Nephron progenitor cell (in vitro differentiated cells): ENCODE measurements around the gene PLEKHG7.

ENCODE experiments used
- DNase-seq: peaks from one replicate; pipeline ENCODE4 v3.0.0; 2021
- H3K27ac Mint-ChIP-seq: 2 replicates; pipeline ENCODE4 v1.8.0; 2021; ENCODE audit warnings: mild to moderate bottlenecking, moderate library complexity, mixed read lengths
- H3K27me3 Mint-ChIP-seq: 2 replicates; pipeline ENCODE4 v1.8.0; 2021; ENCODE audit warnings: mild to moderate bottlenecking, low read depth, mixed read lengths; ENCODE audit not compliant: poor library complexity
- H3K36me3 Mint-ChIP-seq: 2 replicates; pipeline ENCODE4 v1.8.0; 2021; ENCODE audit warnings: low read depth, mixed read lengths
- H3K4me1 Mint-ChIP-seq: 2 replicates; pipeline ENCODE4 v1.8.0; 2021; ENCODE audit warnings: mixed read lengths
- H3K4me3 Mint-ChIP-seq: 2 replicates; pipeline ENCODE4 v1.8.0; 2021; ENCODE audit warnings: mild to moderate bottlenecking, moderate library complexity, mixed read lengths
- H3K9me3 Mint-ChIP-seq: 2 replicates; pipeline ENCODE4 v1.8.0; 2021; ENCODE audit warnings: mild to moderate bottlenecking, moderate library complexity, mixed read lengths
- CTCF ChIP-seq: fragments of 200-600 bp; sonication (generic); IDR thresholded peaks from 2 replicates; pipeline ENCODE4 v1.5.0; 2021; ENCODE audit warnings: antibody characterized with exemption

PLEKHG7 gene

GRCh38 chr12:92756898-92757596, 54.3 kb downstream of the PLEKHG7 start:
- Mint-ChIP-seq H3K9me3 (no peaks in the 10 kb centered on the region), H3K36me3 (no peaks in the 10 kb centered on the region), H3K4me3 (no peak overlapping the region), H3K27ac (no peak overlapping the region), H3K4me1 (peaks cover 6% of the 10 kb centered on the region), H3K27me3 (peaks cover 19% of the 10 kb centered on the region)
- no peak for TF ChIP-seq CTCF
- no peak for DNase-seq

- no peaks in the 10 kb centered on the region for H3K36me3 Mint-ChIP-seq
- peaks cover 19% of the 10 kb centered on the region for H3K27me3 Mint-ChIP-seq
- H3K4me3 Mint-ChIP-seq, result no peak overlapping the region
- peaks cover 6% of the 10 kb centered on the region for H3K4me1 Mint-ChIP-seq
- no peak for DNase-seq
- no peaks in the 10 kb centered on the region for H3K9me3 Mint-ChIP-seq
- no peak for TF ChIP-seq CTCF
- H3K27ac Mint-ChIP-seq, result no peak overlapping the region
Measured at GRCh38 chr12:92757597-92758121, 54.9 kb downstream of the PLEKHG7 start.

GRCh38 chr12:92759634-92760268, 57.0 kb downstream of the PLEKHG7 start:
- Mint-ChIP-seq H3K27me3 (peaks cover 15% of the 10 kb centered on the region), H3K36me3 (no peaks in the 10 kb centered on the region), H3K27ac (no peak overlapping the region), H3K9me3 (no peaks in the 10 kb centered on the region), H3K4me1 (peaks cover 7% of the 10 kb centered on the region), H3K4me3 (no peak overlapping the region)
- no peak for DNase-seq
- TF ChIP-seq CTCF, result no peak

- no peak overlapping the region for H3K4me3 Mint-ChIP-seq
Measured at GRCh38 chr12:92762773-92763172, 60.0 kb downstream of the PLEKHG7 start.

GRCh38 chr12:92764831-92765230, 62.0 kb downstream of the PLEKHG7 start:
- peaks cover 4% of the 10 kb centered on the region for H3K27me3 Mint-ChIP-seq
- H3K27ac Mint-ChIP-seq, result no peak overlapping the region
- no peak for TF ChIP-seq CTCF
- H3K4me3 Mint-ChIP-seq, result no peak overlapping the region
- H3K9me3 Mint-ChIP-seq, result no peaks in the 10 kb centered on the region
- H3K4me1 Mint-ChIP-seq, result peaks cover 20% of the 10 kb centered on the region
- no peaks in the 10 kb centered on the region for H3K36me3 Mint-ChIP-seq
- DNase-seq, result no peak

More at GRCh38 chr12:92762773-92763172, 60.0 kb downstream of the PLEKHG7 start:
- Mint-ChIP-seq H3K27ac (no peak overlapping the region), H3K36me3 (no peaks in the 10 kb centered on the region), H3K27me3 (peaks cover 11% of the 10 kb centered on the region), H3K4me1 (peaks cover 9% of the 10 kb centered on the region), H3K9me3 (no peaks in the 10 kb centered on the region)
- no peak for TF ChIP-seq CTCF
- no peak for DNase-seq
